Adrenal gland (tissue), 5 donors: ENCODE data around the gene PPIL6.

Experiments
- POLR2A ChIP-seq, 2 donors: fragments of 450-650 bp; IDR thresholded peaks; one replicate each; pipeline ENCODE4 v1.6.1; 2017; ENCODE audit warnings: antibody characterized with exemption in 2 of 2, mild to moderate bottlenecking in 2 of 2, moderate library complexity in 1 of 2
- TF ChIP-seq, protein P1 (sequence below), 6 experiments: fragments of 450-650 bp in 4 of 6; fragments of 200-600 bp in 2 of 6; sonication (generic) in 1 of 6; IDR thresholded peaks; 1 replicate in 5 of 6; 2 replicates in 1 of 6; pipeline versions ENCODE4 v1.5.1 to v1.8.0; 2016 to 2021; ENCODE audit warnings: antibody characterized with exemption in 6 of 6, mild to moderate bottlenecking in 2 of 6, moderate library complexity in 1 of 6
- donor health status: DM: no; HTN: no; CAD: no.

DNA sequence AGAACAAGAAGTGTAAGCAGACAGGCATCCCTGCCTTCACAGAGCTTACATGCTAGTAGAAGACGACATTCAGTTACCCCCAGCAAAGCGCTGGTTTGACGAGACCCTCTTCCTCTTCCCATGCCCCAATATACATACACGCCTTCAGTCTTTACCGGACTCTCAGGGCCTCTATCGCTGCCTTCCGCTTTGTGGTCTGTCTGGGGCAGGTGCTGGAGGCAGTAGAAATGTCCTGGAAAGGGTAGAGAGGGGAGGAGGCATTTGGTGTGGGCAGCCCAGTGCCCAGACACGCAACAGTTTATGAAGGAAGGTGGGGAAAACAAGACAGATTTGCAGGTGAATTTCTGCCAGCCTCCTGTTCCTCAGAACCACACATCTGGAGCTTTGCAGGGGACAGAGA is 6.1 kb upstream of the PPIL6 start:
- TF ChIP-seq POLR2A (IDR thresholded peaks at IDR 0.05): no peak
- TF ChIP-seq, protein P1, sequence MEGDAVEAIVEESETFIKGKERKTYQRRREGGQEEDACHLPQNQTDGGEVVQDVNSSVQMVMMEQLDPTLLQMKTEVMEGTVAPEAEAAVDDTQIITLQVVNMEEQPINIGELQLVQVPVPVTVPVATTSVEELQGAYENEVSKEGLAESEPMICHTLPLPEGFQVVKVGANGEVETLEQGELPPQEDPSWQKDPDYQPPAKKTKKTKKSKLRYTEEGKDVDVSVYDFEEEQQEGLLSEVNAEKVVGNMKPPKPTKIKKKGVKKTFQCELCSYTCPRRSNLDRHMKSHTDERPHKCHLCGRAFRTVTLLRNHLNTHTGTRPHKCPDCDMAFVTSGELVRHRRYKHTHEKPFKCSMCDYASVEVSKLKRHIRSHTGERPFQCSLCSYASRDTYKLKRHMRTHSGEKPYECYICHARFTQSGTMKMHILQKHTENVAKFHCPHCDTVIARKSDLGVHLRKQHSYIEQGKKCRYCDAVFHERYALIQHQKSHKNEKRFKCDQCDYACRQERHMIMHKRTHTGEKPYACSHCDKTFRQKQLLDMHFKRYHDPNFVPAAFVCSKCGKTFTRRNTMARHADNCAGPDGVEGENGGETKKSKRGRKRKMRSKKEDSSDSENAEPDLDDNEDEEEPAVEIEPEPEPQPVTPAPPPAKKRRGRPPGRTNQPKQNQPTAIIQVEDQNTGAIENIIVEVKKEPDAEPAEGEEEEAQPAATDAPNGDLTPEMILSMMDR (IDR thresholded peaks at IDR 0.05): no peak
